ENCODE measurements around the gene GSTM1. TPM values are rescaled to one million over a fixed set of nuclear protein-coding genes. Genes with fewer than 3 reads are reported as not detected.

GSTM1 gene
- total RNA-seq, 1 experiment from 2014 or later: 15.4 TPM

- peaks cover 15% of the 10 kb centered on the region for H3K36me3 Mint-ChIP-seq (ENCODE audit: insufficient read depth, unreplicated experiment)
- intact Hi-C loops (cut with micrococcal nuclease; ENCODE audit: unreplicated experiment): loop anchor here (5.0 kb wide), 3 partner anchors 62 to 342 kb away; partner anchors contain the start of genes AHCYL1 and GNAI3
- peak; percentile 86 for DNase-seq
- no peak overlapping the region for H3K27ac Mint-ChIP-seq (ENCODE audit: unreplicated experiment)
- TF ChIP-seq, protein P1, sequence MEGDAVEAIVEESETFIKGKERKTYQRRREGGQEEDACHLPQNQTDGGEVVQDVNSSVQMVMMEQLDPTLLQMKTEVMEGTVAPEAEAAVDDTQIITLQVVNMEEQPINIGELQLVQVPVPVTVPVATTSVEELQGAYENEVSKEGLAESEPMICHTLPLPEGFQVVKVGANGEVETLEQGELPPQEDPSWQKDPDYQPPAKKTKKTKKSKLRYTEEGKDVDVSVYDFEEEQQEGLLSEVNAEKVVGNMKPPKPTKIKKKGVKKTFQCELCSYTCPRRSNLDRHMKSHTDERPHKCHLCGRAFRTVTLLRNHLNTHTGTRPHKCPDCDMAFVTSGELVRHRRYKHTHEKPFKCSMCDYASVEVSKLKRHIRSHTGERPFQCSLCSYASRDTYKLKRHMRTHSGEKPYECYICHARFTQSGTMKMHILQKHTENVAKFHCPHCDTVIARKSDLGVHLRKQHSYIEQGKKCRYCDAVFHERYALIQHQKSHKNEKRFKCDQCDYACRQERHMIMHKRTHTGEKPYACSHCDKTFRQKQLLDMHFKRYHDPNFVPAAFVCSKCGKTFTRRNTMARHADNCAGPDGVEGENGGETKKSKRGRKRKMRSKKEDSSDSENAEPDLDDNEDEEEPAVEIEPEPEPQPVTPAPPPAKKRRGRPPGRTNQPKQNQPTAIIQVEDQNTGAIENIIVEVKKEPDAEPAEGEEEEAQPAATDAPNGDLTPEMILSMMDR (IDR thresholded peaks at IDR 0.05; ENCODE audit: unreplicated experiment): peak; percentile 89
- H3K4me1 Mint-ChIP-seq (ENCODE audit: low read depth, unreplicated experiment): peaks cover 24% of the 10 kb centered on the region
- no peak overlapping the region for H3K4me3 Mint-ChIP-seq (ENCODE audit: low read depth, unreplicated experiment)
- H3K27me3 Mint-ChIP-seq (ENCODE audit: unreplicated experiment): no peaks in the 10 kb centered on the region
- no peaks in the 10 kb centered on the region for H3K9me3 Mint-ChIP-seq (ENCODE audit: low read depth, unreplicated experiment)
- BruUV-seq (replicated peaks): no TSS peak
- CTCF ChIA-PET: interaction anchor here (0.6 to 3.3 kb wide), 19 partner anchors 9 to 344 kb away, joined by 3 to 26 read pairs (median 4); partner anchors contain the start of genes AHCYL1, AMPD2, GNAI3 and GNAT2
Measured at GRCh38 chr1:109640285-109640865, 47.2 kb upstream of the GSTM1 start.

DNA sequence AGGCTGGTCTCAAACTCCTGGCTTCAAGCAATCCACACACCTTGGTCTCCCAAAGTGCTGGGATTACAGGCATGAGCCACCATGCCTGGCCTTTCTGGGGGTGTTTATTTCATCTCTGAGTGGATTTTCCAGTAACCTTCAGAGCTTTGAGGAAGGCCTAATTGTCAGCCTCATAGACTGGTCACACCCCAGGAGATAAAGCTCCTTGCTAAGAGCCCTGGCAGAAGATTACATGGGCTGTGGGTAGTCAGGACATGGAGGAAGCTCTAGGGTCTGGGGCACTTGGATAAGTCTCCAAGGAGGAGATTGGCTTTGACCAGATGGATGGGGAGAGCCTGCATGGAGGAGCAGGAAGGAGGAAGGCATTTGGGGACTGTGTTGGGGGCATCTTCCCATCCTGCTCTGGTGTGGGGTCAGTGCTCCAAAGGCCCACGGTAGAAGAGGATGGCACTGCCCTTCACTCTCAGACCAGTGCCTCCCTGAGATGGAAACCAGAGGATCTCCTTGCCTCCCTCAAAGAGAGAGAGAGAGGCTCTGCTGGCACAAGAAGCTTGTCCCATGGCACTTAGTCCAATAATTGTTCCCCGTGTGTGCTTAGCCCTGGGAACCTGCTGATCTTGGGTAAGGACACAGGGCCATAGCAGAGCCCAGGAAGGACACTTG is 46.4 kb upstream of the GSTM1 start:
- TF ChIP-seq, protein P1 (IDR thresholded peaks at IDR 0.05; ENCODE audit: unreplicated experiment): no peak
- peaks cover 23% of the 10 kb centered on the region for H3K4me1 Mint-ChIP-seq (ENCODE audit: low read depth, unreplicated experiment)
- CTCF ChIA-PET: interaction anchor here (1.2 to 3.3 kb wide), 10 partner anchors 11 to 344 kb away, joined by 3 to 26 read pairs (median 8); partner anchors contain the start of genes AHCYL1 and GNAI3
- DNase-seq: no peak
- peaks cover 15% of the 10 kb centered on the region for H3K36me3 Mint-ChIP-seq (ENCODE audit: insufficient read depth, unreplicated experiment)
- H3K9me3 Mint-ChIP-seq (ENCODE audit: low read depth, unreplicated experiment): no peaks in the 10 kb centered on the region
- no TSS peak for BruUV-seq (replicated peaks)
- H3K4me3 Mint-ChIP-seq (ENCODE audit: low read depth, unreplicated experiment): no peak overlapping the region
- H3K27ac Mint-ChIP-seq (ENCODE audit: unreplicated experiment): no peak overlapping the region
- intact Hi-C loops (cut with micrococcal nuclease; ENCODE audit: unreplicated experiment): loop anchor here (5.0 kb wide), 3 partner anchors 61 to 341 kb away; partner anchors contain the start of genes AHCYL1 and GNAI3
- no peaks in the 10 kb centered on the region for H3K27me3 Mint-ChIP-seq (ENCODE audit: unreplicated experiment)

- intact Hi-C loops (cut with micrococcal nuclease; ENCODE audit: unreplicated experiment): loop anchor here (5.0 kb wide), 3 partner anchors 60 to 340 kb away; partner anchors contain the start of genes AHCYL1 and GNAI3
- CTCF ChIA-PET: interaction anchor here (3.3 kb wide), 1 partner anchor 95 kb away, joined by 26 read pairs; no protein-coding TSS in a partner anchor
- H3K9me3 Mint-ChIP-seq (ENCODE audit: low read depth, unreplicated experiment): no peaks in the 10 kb centered on the region
- peaks cover 16% of the 10 kb centered on the region for H3K4me1 Mint-ChIP-seq (ENCODE audit: low read depth, unreplicated experiment)
- H3K36me3 Mint-ChIP-seq (ENCODE audit: insufficient read depth, unreplicated experiment): peaks cover 15% of the 10 kb centered on the region
- no peak for DNase-seq
- H3K27ac Mint-ChIP-seq (ENCODE audit: unreplicated experiment): no peak overlapping the region
- BruUV-seq (replicated peaks): no TSS peak
- H3K27me3 Mint-ChIP-seq (ENCODE audit: unreplicated experiment): no peaks in the 10 kb centered on the region
- no peak overlapping the region for H3K4me3 Mint-ChIP-seq (ENCODE audit: low read depth, unreplicated experiment)
- TF ChIP-seq, protein P1 (IDR thresholded peaks at IDR 0.05; ENCODE audit: unreplicated experiment): no peak
Measured at GRCh38 chr1:109641861-109642260, 45.8 kb upstream of the GSTM1 start.

GRCh38 chr1:109642626-109643025 is 45.0 kb upstream of the GSTM1 start:
- TF ChIP-seq, protein P1 (IDR thresholded peaks at IDR 0.05; ENCODE audit: unreplicated experiment): no peak
- no peak for DNase-seq
- intact Hi-C loops (cut with micrococcal nuclease; ENCODE audit: unreplicated experiment): loop anchor here (1.0 to 5.0 kb wide), 4 partner anchors 60 to 340 kb away; partner anchors contain the start of genes AHCYL1 and GNAI3
- H3K4me3 Mint-ChIP-seq (ENCODE audit: low read depth, unreplicated experiment): no peak overlapping the region
- no peak overlapping the region for H3K27ac Mint-ChIP-seq (ENCODE audit: unreplicated experiment)
- peaks cover 15% of the 10 kb centered on the region for H3K36me3 Mint-ChIP-seq (ENCODE audit: insufficient read depth, unreplicated experiment)
- CTCF ChIA-PET: no interaction called here
- no peaks in the 10 kb centered on the region for H3K27me3 Mint-ChIP-seq (ENCODE audit: unreplicated experiment)
- no peaks in the 10 kb centered on the region for H3K9me3 Mint-ChIP-seq (ENCODE audit: low read depth, unreplicated experiment)
- no TSS peak for BruUV-seq (replicated peaks)
- peaks cover 16% of the 10 kb centered on the region for H3K4me1 Mint-ChIP-seq (ENCODE audit: low read depth, unreplicated experiment)

Data from Calu3 (cell line).